Activated T-helper 1 cell treated with anti-CD3 and anti-CD28 coated beads, Interleukin-2, amount 50 U/mL, for 16 hours (primary cell): Measurements from ENCODE around the gene CP.
"Not testable (repeated sequence)": the region's sequence is repeated elsewhere in the genome, so short reads cannot be mapped to it uniquely, and the experiment has no call there.

ENCODE experiments used
- DNase-seq, 2 donors: peaks; one replicate each; pipeline ENCODE4 v3.0.0-alpha.2; 2020; ENCODE audit warnings: low read depth in 1 of 2, low spot score in 1 of 2

CP gene

DNA sequence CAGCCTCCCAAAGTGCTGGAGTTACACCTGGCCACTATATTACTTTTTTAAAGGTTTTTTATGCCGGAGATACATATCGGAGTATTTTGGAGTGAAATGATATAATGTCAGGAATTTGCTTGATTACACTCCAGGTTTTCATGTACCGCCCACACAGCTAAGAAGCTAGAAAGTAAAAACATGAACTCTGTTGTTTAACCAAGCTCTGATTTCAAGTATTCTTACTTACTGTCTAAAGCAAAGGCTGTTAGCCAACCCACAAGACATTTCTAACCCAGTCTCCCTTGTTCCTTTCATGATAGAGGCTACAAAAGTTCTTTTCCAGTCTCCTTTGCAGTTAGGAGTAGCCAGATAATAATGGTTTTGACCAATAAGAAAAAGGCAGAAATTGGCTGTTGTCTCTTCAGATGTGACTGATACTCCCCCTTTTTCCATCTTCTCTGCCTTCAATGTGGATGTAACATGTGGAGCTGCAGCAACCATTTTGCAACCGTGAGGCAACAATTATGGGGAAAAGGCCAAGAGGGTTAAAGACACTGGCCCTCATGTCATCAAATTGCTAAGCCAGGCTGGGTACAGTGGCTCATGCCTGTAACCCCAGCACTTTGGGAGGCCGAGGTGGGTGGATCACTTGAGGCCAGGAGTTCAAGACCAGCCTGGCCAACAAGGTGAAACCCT lies 6.1 kb upstream of the CP start:
- DNase-seq, result no peak

DNA sequence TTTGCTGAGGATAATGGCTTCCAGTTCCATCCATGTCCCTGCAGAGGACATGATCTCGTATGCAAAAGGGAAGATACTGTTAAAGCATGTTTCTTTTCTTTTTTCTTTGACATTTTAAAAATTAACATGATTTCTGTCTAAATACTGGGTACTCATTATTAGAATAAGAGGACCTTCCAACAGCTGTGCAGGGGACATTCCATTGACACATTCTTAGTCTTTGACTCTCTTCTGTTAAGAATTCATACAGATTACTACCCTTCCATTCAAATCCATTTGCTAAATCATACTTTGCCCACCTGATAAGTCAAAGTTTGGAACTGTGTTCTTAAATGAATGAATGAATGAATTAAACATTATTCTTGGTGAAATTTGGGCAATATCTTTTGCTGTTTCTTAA lies 5.1 kb upstream of the CP start:
- DNase-seq, result no peak

- DNase-seq, result no peak
These were observed 3.3 kb upstream of the CP start for GRCh38 chr3:149224736-149225594.

GRCh38 chr3:149223461-149223820 lies 1.8 kb upstream of the CP start:
- DNase-seq, result no peak

DNA sequence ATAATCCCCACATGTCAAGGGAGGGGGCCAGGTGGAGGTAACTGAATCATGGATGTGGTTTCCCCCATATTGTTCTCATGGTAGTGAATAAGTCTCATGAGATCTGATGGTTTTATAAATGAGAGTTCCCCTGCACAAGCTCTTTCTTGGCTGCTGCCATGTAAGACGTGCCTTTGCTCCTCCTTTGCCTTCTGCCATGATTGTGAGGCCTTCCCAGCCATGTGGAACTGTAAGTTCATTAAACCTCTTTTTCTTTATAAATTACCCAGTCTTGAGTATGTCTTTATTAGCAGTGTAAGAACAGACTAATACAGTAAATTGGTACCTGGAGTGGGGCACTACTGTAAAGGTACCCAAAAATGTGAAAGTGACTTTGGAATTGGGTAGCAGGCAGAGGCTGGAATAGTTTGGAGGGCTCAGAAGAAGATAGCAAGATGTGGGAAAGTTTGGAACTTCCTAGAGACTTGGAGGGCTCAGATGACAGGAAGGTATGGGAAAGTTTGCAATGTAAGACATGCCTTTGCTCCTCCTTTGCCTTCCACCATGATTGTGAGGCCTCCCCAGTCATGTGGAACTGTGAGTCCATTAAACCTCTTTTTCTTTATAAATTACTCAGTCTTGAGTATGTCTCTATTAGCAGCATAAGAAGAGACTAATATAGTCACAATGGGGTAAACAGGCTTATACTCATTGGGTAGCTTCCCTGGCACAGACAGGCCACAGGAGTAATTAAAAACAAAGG lies 2.1 kb downstream of the CP start:
- not testable (repeated sequence) for DNase-seq

- no peak for DNase-seq
These were observed 4.3 kb downstream of the CP start for GRCh38 chr3:149217347-149217746.

DNA sequence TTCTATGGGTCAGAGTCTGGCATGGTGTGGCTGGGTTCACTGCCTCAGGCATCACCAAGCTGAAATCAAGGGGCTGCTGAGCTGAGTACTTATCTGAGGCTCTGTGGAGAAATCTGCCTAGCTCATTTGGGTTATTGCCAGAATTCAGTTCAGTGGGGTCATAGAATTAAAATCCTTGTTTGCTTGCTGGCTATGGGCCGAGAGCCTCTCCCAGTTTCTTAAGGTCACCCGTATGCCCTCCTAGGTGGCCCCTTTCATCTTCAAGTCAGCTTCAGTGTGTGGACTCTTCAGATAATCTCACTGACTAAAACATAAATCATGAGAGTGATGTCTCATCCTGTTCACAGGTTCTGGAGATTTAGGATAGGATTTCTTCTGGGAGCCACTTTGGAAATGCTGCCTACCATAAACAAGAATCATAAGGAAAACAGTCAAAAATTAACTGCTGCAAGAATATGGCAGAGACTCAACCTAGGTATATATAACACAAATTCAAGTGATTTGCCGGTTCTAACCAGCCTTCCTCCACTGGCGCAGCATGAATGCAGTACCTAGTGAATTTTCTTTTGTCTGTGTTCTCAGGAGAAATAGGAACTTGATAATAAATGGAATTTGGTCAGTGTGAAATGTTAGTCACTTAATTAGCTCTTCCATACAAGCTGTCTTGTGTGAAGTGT lies 5.3 kb downstream of the CP start:
- DNase-seq, result no peak

DNA sequence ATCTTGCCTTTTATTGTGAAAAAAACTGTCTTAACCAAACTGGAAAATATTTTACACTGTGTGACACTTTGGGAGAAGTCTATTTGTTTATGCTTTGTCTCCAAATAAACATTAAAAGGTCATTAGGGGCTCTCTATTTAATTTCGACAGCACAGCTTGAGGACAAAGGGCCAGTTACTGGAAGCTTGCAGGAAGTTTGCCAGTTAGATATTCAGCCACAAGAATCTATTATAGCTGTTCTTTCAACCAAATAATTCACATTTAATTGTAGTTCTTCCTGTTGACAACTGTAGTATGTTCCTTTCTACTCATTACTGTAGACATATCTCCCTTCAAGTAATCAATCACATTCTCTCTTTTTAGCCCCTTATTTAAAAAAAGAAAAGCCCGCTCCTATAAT lies 6.1 kb downstream of the CP start:
- DNase-seq, result no peak

- DNase-seq, result no peak
These were observed 6.9 kb downstream of the CP start for GRCh38 chr3:149214702-149215101.

DNA sequence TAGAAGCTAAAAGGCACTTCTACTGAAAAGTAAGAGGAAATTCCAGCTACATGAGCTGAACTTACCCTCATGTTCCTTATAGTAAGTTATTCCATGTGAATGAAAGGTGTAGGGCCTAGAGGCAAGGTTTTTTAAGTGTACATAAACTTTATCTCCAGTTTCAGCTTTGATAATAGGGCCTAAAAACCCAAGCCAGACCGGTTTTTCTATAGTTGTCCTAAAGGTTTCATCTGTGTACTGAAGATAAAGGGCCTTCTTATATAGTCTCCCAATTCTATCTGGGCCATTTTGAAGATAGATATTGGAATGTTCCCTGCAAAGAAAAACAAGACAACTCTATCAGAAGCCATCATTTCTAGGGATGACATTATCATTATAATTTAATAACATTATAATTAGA lies 9.2 kb downstream of the CP start:
- no peak for DNase-seq

DNA sequence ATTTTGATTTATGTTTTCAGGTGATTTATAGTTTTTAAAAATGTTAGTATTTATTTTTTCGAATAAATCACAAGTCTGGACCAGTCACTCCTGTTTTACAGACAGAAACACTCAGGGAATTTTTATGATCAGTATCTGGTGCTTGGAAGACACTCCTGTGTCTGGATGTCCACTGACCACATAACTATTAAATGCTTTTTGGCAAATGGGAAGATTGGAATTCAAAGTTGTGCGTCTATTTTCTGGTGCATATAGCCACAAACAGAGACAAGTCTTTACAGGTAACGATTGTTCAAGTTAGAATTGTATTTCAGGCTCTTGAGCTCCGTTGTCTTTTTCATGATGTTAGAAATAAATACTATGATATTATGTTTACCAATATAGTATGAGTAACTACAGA lies 12.2 kb downstream of the CP start:
- no peak for DNase-seq

GRCh38 chr3:149207475-149207874 lies 14.2 kb downstream of the CP start:
- no peak for DNase-seq

DNA sequence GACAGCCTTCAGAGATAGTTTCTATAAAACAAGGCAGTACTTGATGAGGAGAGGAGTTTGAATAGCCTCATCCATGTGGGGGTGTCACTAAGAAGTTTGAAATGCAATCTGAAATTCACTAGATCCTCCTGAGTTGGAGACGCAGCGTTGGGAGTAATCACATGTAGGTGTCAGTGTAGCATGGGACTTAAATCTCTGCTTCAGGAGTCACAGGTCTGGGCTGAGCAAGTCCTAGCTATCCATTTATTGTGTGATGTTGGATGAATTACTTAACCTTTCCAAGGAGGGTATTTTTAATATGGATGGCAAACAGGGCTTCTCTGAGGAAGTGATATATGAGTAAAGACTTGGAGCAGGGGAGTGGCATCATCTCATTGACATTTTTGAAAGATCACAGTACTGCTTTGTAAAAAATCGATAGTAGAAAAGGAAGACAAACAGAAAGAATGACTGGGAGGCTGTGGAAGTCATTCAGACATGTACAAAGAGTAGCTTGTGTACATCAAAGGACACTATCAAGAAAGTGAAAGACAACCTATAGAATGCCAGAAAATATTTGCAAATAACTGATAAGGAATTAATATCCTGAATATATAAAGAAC lies 17.1 kb downstream of the CP start:
- DNase-seq, result no peak

GRCh38 chr3:149203758-149204157 lies 17.9 kb downstream of the CP start:
- no peak for DNase-seq

- DNase-seq, result no peak
These were observed 22.2 kb downstream of the CP start for GRCh38 chr3:149199474-149199873.

GRCh38 chr3:149198611-149199010 lies 23.0 kb downstream of the CP start:
- DNase-seq, result no peak

DNA sequence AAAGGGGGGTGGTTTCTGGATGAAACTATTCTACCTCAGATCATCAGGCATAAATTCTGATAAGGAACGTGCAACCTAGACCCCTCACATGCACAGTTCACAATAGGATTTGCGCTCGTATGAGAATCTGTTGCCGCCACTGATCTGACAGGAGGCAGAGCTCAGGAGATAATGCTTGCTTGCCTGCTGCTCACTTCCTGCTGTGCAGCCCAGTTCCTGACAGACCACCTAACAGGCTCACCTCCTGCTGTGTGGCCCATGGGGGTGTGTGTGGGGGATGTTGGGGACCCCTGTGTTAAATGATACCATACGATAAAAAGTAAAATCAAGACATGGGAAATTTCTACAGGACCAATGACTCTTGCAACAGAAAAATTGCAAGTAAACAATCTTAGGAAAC lies 24.0 kb downstream of the CP start:
- DNase-seq, result no peak

DNA sequence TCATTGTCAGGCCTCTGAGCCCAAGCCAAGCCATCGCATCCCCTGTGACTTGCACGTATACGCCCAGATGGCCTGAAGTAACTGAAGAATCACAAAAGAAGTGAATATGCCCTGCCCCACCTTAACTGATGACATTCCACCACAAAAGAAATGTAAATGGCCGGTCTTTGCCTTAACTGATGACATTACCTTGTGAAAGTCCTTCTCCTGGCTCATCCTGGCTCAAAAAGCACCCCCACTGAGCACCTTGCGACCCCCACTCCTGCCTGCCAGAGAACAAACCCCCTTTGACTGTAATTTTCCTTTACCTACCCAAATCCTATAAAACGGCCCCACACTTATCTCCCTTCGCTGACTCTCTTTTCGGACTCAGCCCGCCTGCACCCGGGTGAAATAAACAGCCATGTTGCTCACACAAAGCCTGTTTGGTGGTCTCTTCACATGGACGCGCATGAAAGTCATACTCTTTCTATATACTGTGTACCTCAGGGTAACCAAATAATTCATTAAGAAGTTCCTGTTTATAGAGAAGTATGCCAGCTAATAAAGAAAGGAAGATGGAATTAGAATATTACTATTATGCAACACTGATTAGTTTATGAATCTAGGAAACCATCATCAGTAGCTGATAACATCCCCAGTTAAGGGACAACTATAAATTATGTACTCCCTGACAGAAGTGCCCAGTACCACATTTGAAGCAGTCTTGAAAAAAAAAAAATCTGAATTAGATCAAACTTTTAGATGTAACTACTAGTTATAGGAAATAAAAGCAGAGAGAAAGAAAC lies 24.6 kb downstream of the CP start:
- DNase-seq, result not testable (repeated sequence)

GRCh38 chr3:149195221-149195620 lies 26.4 kb downstream of the CP start:
- DNase-seq, result no peak

DNA sequence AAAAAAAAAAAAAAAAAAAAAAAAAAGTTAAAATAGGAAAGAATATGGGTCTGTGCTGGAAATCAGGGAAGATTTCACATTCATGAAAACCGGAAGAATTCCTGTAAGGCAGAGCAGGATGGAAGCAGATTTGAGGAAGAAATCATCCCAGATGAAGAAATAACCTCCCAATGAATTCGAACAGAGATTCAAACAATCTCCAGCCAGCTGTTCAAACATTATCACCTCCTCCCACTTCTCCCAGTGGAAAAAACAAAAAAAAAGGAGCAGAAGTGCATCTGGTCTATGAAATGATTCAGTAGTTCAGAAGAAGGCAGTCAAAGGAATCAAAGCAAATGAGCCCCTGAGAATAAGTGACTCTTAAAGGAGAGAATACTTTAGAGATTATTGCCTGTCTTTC lies 33.1 kb downstream of the CP start:
- DNase-seq, result no peak
